ENCODE data around the gene SPG11. TPM values are rescaled to one million over a fixed set of nuclear protein-coding genes. Genes with fewer than 3 reads are reported as not detected.

Gene SPG11
- total and polyA plus RNA-seq, 10 of the 15 experiments (the other 5 are each of a cell fraction or from before 2014, with no cell fraction given) = 22.1 to 85.1 (median 47.2) TPM

DNA sequence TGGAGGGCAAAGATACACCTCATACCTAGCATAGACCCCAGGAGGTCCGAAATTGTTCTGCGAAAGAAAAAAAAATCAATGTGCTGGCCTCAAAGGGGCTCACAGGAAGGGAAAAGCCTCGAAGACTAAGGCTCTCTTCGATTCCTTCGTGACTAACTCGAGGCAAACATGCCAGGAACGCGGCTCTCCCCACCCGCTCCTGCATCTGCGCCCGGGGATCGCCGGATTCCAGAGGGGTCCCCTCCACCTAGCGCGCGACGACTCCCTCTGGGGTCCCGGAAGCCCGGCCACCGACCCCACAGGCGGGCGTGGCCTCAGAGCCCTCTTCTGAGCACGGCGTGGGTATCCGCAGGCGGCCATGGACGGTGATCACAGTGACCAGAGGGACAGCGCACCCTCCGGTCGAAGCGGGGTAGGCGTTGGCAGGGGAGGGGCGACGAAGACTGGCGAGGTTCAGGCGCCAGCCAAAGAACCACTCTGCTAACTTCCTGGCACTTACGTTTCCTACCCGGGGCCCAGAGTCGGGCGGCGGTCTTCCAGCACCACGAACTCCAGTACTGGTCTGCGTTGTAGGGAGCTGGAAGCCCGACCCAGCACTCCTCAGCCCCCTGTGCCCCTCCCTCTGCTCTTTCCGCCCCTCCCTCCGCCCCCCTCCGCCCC lies 127.0 kb downstream of the SPG11 start (continued):
- TF ChIP-seq FOXK2 (IDR thresholded peaks at IDR 0.05) = no peak
- TF ChIP-seq NFIC (IDR thresholded peaks at IDR 0.05; ENCODE audit: low read depth, low read length) = no peak
- TF ChIP-seq JUND (IDR thresholded peaks at IDR 0.05; ENCODE audit: low read depth, low read length) = no peak
- TF ChIP-seq NFYA (IDR thresholded peaks at IDR 0.05; ENCODE audit: borderline replicate concordance, low read depth, low read length) = no peak
- peak; percentile 90 for TF ChIP-seq YY1 (IDR thresholded peaks at IDR 0.05; ENCODE audit: low read depth, low read length)
- TF ChIP-seq, protein P1, sequence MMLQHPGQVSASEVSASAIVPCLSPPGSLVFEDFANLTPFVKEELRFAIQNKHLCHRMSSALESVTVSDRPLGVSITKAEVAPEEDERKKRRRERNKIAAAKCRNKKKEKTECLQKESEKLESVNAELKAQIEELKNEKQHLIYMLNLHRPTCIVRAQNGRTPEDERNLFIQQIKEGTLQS (IDR thresholded peaks at IDR 0.05; ENCODE audit: borderline replicate concordance, extremely low read depth, low read depth, low read length) = no peak
- no peak for TF ChIP-seq SREBF2 (IDR thresholded peaks at IDR 0.05; ENCODE audit: low read length)
- TF ChIP-seq CHD1 (IDR thresholded peaks at IDR 0.05; ENCODE audit: low read depth, low read length) = no peak
- no peak for TF ChIP-seq ZZZ3 (IDR thresholded peaks at IDR 0.05; ENCODE audit: control insufficient read depth, insufficient read length, low read depth)
- TF ChIP-seq TBL1XR1 (IDR thresholded peaks at IDR 0.05; ENCODE audit: low read depth, low read length) = no peak
- TF ChIP-seq MEF2A (IDR thresholded peaks at IDR 0.05; ENCODE audit: insufficient read depth, low read depth, low read length) = no peak
- TF ChIP-seq IKZF2 (IDR thresholded peaks at IDR 0.05) = 0 out of 4 replicates have a peak, but pooled peaks of 1 of the 2 experiments have one; percentile 16
- TF ChIP-seq NFYB (IDR thresholded peaks at IDR 0.05; ENCODE audit: insufficient read depth, low read depth, low read length) = no peak
- TF ChIP-seq, protein P2, sequence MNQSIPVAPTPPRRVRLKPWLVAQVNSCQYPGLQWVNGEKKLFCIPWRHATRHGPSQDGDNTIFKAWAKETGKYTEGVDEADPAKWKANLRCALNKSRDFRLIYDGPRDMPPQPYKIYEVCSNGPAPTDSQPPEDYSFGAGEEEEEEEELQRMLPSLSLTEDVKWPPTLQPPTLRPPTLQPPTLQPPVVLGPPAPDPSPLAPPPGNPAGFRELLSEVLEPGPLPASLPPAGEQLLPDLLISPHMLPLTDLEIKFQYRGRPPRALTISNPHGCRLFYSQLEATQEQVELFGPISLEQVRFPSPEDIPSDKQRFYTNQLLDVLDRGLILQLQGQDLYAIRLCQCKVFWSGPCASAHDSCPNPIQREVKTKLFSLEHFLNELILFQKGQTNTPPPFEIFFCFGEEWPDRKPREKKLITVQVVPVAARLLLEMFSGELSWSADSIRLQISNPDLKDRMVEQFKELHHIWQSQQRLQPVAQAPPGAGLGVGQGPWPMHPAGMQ (IDR thresholded peaks at IDR 0.05; ENCODE audit: borderline replicate concordance) = no peak
- no peak for TF ChIP-seq HDAC2 (IDR thresholded peaks at IDR 0.05)
- TF ChIP-seq, protein P3, sequence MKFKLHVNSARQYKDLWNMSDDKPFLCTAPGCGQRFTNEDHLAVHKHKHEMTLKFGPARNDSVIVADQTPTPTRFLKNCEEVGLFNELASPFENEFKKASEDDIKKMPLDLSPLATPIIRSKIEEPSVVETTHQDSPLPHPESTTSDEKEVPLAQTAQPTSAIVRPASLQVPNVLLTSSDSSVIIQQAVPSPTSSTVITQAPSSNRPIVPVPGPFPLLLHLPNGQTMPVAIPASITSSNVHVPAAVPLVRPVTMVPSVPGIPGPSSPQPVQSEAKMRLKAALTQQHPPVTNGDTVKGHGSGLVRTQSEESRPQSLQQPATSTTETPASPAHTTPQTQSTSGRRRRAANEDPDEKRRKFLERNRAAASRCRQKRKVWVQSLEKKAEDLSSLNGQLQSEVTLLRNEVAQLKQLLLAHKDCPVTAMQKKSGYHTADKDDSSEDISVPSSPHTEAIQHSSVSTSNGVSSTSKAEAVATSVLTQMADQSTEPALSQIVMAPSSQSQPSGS (IDR thresholded peaks at IDR 0.05; ENCODE audit: low read length) = no peak
- peak; percentile 74 for TF ChIP-seq GATAD2B (conservative IDR thresholded peaks at IDR 0.05; ENCODE audit: low read depth)
- TF ChIP-seq SMARCA5 (IDR thresholded peaks at IDR 0.05) = peak; percentile 73; the same call in 1 of the 2 replicates
- peak; percentile 30; the same call in 1 of the 2 replicates for TF ChIP-seq ZBED1 (IDR thresholded peaks at IDR 0.05; ENCODE audit: borderline replicate concordance)
- TF ChIP-seq TARDBP (IDR thresholded peaks at IDR 0.05; ENCODE audit: borderline replicate concordance) = no peak
- no peak for TF ChIP-seq JUNB (IDR thresholded peaks at IDR 0.05)
- no peak for TF ChIP-seq CBX5 (IDR thresholded peaks at IDR 0.05; ENCODE audit: low read depth)
- no peak for TF ChIP-seq CREB1 (IDR thresholded peaks at IDR 0.05; ENCODE audit: low read depth)
- TF ChIP-seq KAT2A (conservative IDR thresholded peaks at IDR 0.05; ENCODE audit: control insufficient read depth, low read depth, low read length) = no peak
- TF ChIP-seq ZNF24 (IDR thresholded peaks at IDR 0.05) = no peak
- TF ChIP-seq ZNF207 (IDR thresholded peaks at IDR 0.05; ENCODE audit: borderline replicate concordance) = no peak
- peak; percentile 65; the same call in 1 of the 2 replicates for TF ChIP-seq POLR2AphosphoS5 (IDR thresholded peaks at IDR 0.05; ENCODE audit: low read length)
- no peak for TF ChIP-seq TCF7 (IDR thresholded peaks at IDR 0.05; ENCODE audit: borderline replicate concordance)
- no peak for TF ChIP-seq ZSCAN29 (IDR thresholded peaks at IDR 0.05)
- peak in 1 of 2 experiments; percentile 4; a peak in 1 of 4 replicates for TF ChIP-seq BHLHE40 (IDR thresholded peaks at IDR 0.05; ENCODE audit: borderline replicate concordance in 1 of 2, low read depth in 2 of 2, low read length in 1 of 2)
- no peak for TF ChIP-seq WRNIP1 (IDR thresholded peaks at IDR 0.05; ENCODE audit: borderline replicate concordance, low read depth, low read length)
